KMS-11 (cell line): ENCODE data around the gene RFC5.

Experiments
- H2AFZ ChIP-seq: fragments of 200-600 bp; sonication (generic); 2 replicates; pipeline ENCODE4 v1.6.1; 2016; ENCODE audit warnings: antibody characterized with exemption, mixed run types, low read depth
- H3K27ac ChIP-seq: fragments of 200-600 bp; sonication (generic); 2 replicates; pipeline ENCODE4 v1.6.1; 2016; ENCODE audit warnings: mild to moderate bottlenecking, mixed run types
- H3K27me3 ChIP-seq: fragments of 200-600 bp; sonication (generic); 2 replicates; pipeline ENCODE4 v1.6.1; 2017; ENCODE audit warnings: mild to moderate bottlenecking, low read depth, mixed run types, moderate library complexity; ENCODE audit not compliant: insufficient read depth
- H3K36me3 ChIP-seq: fragments of 200-600 bp; sonication (generic); 2 replicates; pipeline ENCODE4 v1.6.1; 2017; ENCODE audit warnings: mild to moderate bottlenecking, mixed run types; ENCODE audit not compliant: insufficient read depth
- H3K4me1 ChIP-seq: fragments of 200-600 bp; sonication (generic); 2 replicates; pipeline ENCODE4 v1.6.1; 2016; ENCODE audit warnings: mild to moderate bottlenecking, low read depth, mixed run types; ENCODE audit not compliant: poor library complexity, severe bottlenecking
- H3K4me2 ChIP-seq: fragments of 200-600 bp; sonication (generic); 2 replicates; pipeline ENCODE4 v1.7.0; 2016; ENCODE audit warnings: mild to moderate bottlenecking, mixed run types
- H3K4me3 ChIP-seq: fragments of 200-600 bp; sonication (generic); IDR thresholded peaks from 2 replicates; pipeline ENCODE4 v1.6.1; 2017; ENCODE audit warnings: low read depth, low read length, mixed read lengths; ENCODE audit not compliant: insufficient read depth
- H3K79me2 ChIP-seq: fragments of 200-600 bp; sonication (generic); 2 replicates; pipeline ENCODE4 v1.6.1; 2016; ENCODE audit warnings: low read depth, mixed run types; ENCODE audit not compliant: insufficient read depth
- H3K9ac ChIP-seq: fragments of 200-600 bp; sonication (generic); 2 replicates; pipeline ENCODE4 v1.6.1; 2016; ENCODE audit warnings: mild to moderate bottlenecking, mixed run types
- H4K20me1 ChIP-seq: fragments of 200-600 bp; sonication (generic); 2 replicates; pipeline ENCODE4 v1.6.1; 2016; ENCODE audit warnings: mild to moderate bottlenecking, mixed run types; ENCODE audit not compliant: insufficient read depth
- CTCF ChIP-seq: fragments of 200-600 bp; sonication (generic); conservative IDR thresholded peaks from 2 replicates; pipeline ENCODE4 v1.6.1; 2017; ENCODE audit warnings: low read depth, mild to moderate bottlenecking, antibody characterized with exemption, low read length, moderate library complexity, mixed read lengths

RFC5 gene

DNA sequence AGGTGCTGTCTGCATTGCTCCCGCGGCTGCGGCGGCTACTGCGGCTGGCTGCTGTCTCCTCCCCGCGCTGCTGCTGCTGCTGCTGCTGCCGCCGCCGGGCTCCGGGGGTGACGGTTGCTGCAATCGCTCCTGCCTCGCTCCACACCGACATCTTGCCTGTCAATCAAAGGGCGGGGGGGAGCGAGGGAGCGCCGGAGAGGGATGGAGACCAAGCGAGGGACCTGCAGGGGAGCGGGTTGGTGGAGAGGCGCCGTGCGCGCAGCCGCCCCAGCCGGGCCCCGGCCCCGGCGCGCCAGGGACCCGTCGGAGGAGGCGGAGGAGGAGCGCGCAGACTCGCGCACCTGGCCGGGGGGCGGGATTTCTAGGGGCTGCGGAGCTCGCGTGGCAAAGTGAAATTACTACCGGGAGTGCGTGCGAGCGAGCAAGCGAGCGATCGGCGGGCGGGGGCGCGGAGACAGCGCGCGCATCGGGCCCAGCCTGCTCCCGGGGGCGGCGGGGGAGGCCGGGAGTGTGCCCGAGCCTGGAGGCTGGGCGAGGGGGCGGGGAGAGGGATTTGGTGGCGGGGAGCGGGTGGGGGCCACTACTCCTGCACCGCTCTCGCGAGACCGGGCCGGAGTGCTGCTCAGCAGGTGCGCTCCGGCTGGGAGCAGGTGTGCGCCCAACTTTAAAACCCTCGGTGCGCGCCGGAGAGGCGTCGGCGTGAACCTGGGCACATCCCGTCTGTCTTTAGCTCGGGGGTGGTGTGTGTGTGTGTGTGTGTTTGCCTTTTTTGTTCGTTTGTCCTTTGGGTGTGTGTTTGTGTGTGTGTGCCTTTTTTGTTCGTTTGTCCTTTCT, 47.5 kb upstream of the RFC5 start, which contains the start of gene KSR2:
KSR2 (minus strand) TSS at position 165 of the 834 bp plus-strand sequence. CDS start 735 bp downstream, outside the sequence.
- Histone ChIP-seq H3K79me2 (no peaks in the 10 kb centered on the region), H3K9ac (peak within 1 kb of the TSS; percentile 44; the same call in 1 of the 2 replicates), H2AFZ (peak within 1 kb of the TSS; percentile 73), H3K27ac (peak within 1 kb of the TSS; percentile 18; the same call in 1 of the 2 replicates), H3K36me3 (no peaks in the 10 kb centered on the region), H3K4me1 (no peaks in the 10 kb centered on the region), H3K4me3 (no peak within 1 kb of the TSS), H3K27me3 (no peaks in the 10 kb centered on the region), H4K20me1 (no peaks in the 10 kb centered on the region), H3K4me2 (peak within 1 kb of the TSS; percentile 37; the same call in 1 of the 2 replicates)
- TF ChIP-seq CTCF, result no peak

DNA sequence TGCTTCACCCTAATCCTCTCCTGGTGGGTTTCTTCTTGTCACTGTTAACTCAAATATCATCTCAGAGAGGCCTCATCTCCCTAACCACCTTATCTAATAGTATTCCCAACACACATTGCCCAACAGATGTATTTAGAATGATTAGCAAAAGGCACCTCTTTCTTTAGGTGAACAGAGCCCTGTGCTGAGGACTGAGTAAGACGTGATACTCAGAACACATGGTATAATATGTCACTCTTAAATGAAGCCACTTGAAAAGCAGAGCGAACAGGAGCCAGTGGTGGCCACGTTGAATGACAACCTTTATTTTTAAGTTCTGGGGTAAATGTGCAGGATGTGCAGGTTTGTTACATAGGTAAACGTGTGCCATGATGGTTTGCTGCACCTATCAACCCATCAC, 46.2 kb upstream of the RFC5 start:
- H3K79me2 ChIP-seq, result no peaks in the 10 kb centered on the region
- H3K4me2 ChIP-seq, result no peak overlapping the region
- no peak for TF ChIP-seq CTCF
- no peaks in the 10 kb centered on the region for H3K36me3 ChIP-seq
- H2AFZ ChIP-seq, result no peak overlapping the region
- H3K4me3 ChIP-seq, result no peak overlapping the region
- no peak overlapping the region for H3K27ac ChIP-seq
- no peaks in the 10 kb centered on the region for H3K4me1 ChIP-seq
- no peaks in the 10 kb centered on the region for H4K20me1 ChIP-seq
- no peak overlapping the region for H3K9ac ChIP-seq
- no peaks in the 10 kb centered on the region for H3K27me3 ChIP-seq

GRCh38 chr12:117972301-117972700, 44.2 kb upstream of the RFC5 start:
- Histone ChIP-seq H3K79me2 (no peaks in the 10 kb centered on the region), H3K36me3 (no peaks in the 10 kb centered on the region), H4K20me1 (no peaks in the 10 kb centered on the region), H3K4me3 (no peak overlapping the region), H3K4me1 (no peaks in the 10 kb centered on the region), H2AFZ (no peak overlapping the region), H3K4me2 (no peak overlapping the region), H3K27me3 (no peaks in the 10 kb centered on the region), H3K9ac (no peak overlapping the region), H3K27ac (no peak overlapping the region)
- TF ChIP-seq CTCF, result no peak

DNA sequence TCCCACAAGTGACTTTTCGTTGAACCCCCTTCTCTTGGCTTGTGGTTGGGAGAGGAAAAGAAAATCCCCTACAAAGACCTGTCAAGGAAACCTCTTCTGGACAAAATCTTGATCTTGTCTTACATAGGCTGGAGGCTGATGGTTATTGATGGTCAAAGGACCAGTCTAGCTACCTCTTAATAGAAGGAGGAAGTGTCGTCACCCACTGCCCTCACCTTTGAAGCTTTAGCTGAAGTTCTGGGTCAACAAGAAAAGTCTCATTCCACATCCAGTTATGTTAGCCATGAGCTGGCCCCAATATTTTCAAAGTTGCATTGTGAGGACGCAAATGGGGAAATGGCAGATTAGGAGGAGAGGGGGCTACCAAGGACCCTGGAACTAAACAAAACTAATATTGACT, 41.5 kb upstream of the RFC5 start:
- Histone ChIP-seq H3K36me3 (no peaks in the 10 kb centered on the region), H3K9ac (no peak overlapping the region), H3K27me3 (no peaks in the 10 kb centered on the region), H3K4me2 (no peak overlapping the region), H4K20me1 (no peaks in the 10 kb centered on the region), H3K79me2 (no peaks in the 10 kb centered on the region), H2AFZ (no peak overlapping the region), H3K4me3 (no peak overlapping the region), H3K4me1 (no peaks in the 10 kb centered on the region), H3K27ac (no peak overlapping the region)
- TF ChIP-seq CTCF, result no peak
